ENCODE measurements around the gene ARMC3.

GRCh38 chr10:22969704-22970103 is 41.9 kb downstream of the ARMC3 start:
- TF ChIP-seq CTCF (IDR thresholded peaks at IDR 0.05) (no peak), MAZ (IDR thresholded peaks at IDR 0.05; ENCODE audit: borderline replicate concordance, low read depth, low read length) (no peak), EP300 (IDR thresholded peaks at IDR 0.05) (no peak), ESRRA (IDR thresholded peaks at IDR 0.05; ENCODE audit: borderline replicate concordance, low read length) (no peak), KDM1A (IDR thresholded peaks at IDR 0.05; ENCODE audit: low read depth) (no peak), JUNB (IDR thresholded peaks at IDR 0.05) (no peak), CHD2 (IDR thresholded peaks at IDR 0.05; ENCODE audit: low read length, partially characterized antibody) (no peak), CBX8 (IDR thresholded peaks at IDR 0.05) (no peak), CHD4 (IDR thresholded peaks at IDR 0.05; ENCODE audit: borderline replicate concordance) (no peak), HDAC2 (IDR thresholded peaks at IDR 0.05) (no peak), CEBPB (IDR thresholded peaks at IDR 0.05) (no peak), USF2 (IDR thresholded peaks at IDR 0.05) (no peak), ZNF302 (CRISPR knock-in tag; IDR thresholded peaks at IDR 0.05) (no peak)
